Peyer's patch (tissue), 4 donors: Measurements from ENCODE around the gene LRRN2. TPM values are rescaled to one million over a fixed set of nuclear protein-coding genes. Genes with fewer than 3 reads are reported as not detected.
A peak's percentile ranks its signal among the peaks of the same experiment; 100 is the strongest.

Experiments used
- DNase-seq, 3 donors: peaks; one replicate each; pipeline ENCODE4 v3.0.0-alpha.2; 2017 to 2019
- H3K27ac ChIP-seq, 4 donors: fragments of 200-600 bp; sonication (generic); one replicate each; pipeline ENCODE4 v1.5.1; 2016 to 2019
- H3K27me3 ChIP-seq, 2 donors: fragments of 200-600 bp; sonication (generic); one replicate each; pipeline ENCODE4 v1.5.1; 2019
- H3K36me3 ChIP-seq, 3 donors: fragments of 200-600 bp; sonication (generic); one replicate each; pipeline ENCODE4 v1.5.1; 2016 to 2019
- H3K4me1 ChIP-seq, 4 donors: fragments of 200-600 bp; sonication (generic); one replicate each; pipeline ENCODE4 v1.5.1; 2016 to 2019
- H3K4me3 ChIP-seq, 4 donors: fragments of 200-600 bp; sonication (generic); 1 replicate in 3 of 4; 2 replicates in 1 of 4; pipeline ENCODE4 v1.5.1; 2016 to 2019; ENCODE audit warnings: mild to moderate bottlenecking in 1 of 4
- H3K9me3 ChIP-seq, 4 donors: fragments of 200-600 bp; sonication (generic); one replicate each; pipeline ENCODE4 v1.5.1; 2016 to 2019; ENCODE audit warnings: mild to moderate bottlenecking in 1 of 4
- POLR2A ChIP-seq, 2 donors: fragments of 450-650 bp; IDR thresholded peaks; one replicate each; pipeline ENCODE4 v1.5.1; 2017; ENCODE audit warnings: antibody characterized with exemption in 2 of 2, mild to moderate bottlenecking in 2 of 2, moderate library complexity in 2 of 2
- total RNA-seq, 4 donors: library from RNA; depleted of rRNA; stranded (reverse); fragments of >200 nt; gene quantifications; one replicate each; pipeline ENCODE4 v1.1.0, GENCODE V29; 2016
- TF ChIP-seq, protein P1 (sequence below), 6 experiments: fragments of 450-650 bp in 4 of 6; fragments of 200-600 bp in 2 of 6; sonication (generic) in 1 of 6; IDR thresholded peaks; one replicate each; pipeline ENCODE4 v1.5.1; 2017 to 2019; ENCODE audit warnings: antibody characterized with exemption in 6 of 6, mild to moderate bottlenecking in 3 of 6, moderate library complexity in 1 of 6

The LRRN2 gene
- total RNA-seq, 4 donors from 2014 or later: 0.66 to 1.6 (median 0.70) TPM; not detected in 1

DNA sequence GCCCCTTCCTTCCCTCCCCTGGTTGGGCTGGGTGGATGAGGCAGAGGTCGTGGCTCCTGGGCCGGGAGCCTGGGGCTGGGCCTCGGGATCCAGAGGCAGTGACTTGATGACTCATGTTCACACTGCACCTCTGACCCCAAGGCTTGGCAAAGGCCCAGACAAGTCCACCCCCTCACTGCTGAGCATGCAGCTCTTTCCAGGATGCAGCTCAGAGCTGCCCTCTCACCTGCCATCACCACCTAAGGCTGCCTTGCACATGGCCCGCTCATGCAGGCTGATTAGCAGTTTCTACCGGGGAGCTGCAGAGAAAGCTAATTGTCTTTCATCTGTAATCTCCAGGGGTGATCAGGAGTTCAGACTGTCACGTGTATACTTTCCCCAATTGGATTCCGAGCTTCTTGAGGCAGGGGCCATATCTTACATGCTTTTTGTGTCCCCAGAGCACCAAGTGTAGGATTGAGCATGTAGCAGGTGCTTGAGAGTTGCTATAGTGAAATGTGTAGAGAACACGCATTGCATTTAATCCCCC is 62.1 kb downstream of the LRRN2 start:
- H3K4me1 ChIP-seq: peaks cover 0 to 12% (median 0%) of the 10 kb centered on the region in 4 donors
- H3K4me3 ChIP-seq: no peak overlapping the region
- no peaks in the 10 kb centered on the region for H3K36me3 ChIP-seq
- no peaks in the 10 kb centered on the region for H3K9me3 ChIP-seq
- H3K27ac ChIP-seq: no peak overlapping the region
- TF ChIP-seq, protein P1, sequence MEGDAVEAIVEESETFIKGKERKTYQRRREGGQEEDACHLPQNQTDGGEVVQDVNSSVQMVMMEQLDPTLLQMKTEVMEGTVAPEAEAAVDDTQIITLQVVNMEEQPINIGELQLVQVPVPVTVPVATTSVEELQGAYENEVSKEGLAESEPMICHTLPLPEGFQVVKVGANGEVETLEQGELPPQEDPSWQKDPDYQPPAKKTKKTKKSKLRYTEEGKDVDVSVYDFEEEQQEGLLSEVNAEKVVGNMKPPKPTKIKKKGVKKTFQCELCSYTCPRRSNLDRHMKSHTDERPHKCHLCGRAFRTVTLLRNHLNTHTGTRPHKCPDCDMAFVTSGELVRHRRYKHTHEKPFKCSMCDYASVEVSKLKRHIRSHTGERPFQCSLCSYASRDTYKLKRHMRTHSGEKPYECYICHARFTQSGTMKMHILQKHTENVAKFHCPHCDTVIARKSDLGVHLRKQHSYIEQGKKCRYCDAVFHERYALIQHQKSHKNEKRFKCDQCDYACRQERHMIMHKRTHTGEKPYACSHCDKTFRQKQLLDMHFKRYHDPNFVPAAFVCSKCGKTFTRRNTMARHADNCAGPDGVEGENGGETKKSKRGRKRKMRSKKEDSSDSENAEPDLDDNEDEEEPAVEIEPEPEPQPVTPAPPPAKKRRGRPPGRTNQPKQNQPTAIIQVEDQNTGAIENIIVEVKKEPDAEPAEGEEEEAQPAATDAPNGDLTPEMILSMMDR (IDR thresholded peaks at IDR 0.05): no peak
- no peak for TF ChIP-seq POLR2A (IDR thresholded peaks at IDR 0.05)
- peak in 2 of 3 donors; percentile 77 to 82 for DNase-seq
- no peaks in the 10 kb centered on the region for H3K27me3 ChIP-seq

DNA sequence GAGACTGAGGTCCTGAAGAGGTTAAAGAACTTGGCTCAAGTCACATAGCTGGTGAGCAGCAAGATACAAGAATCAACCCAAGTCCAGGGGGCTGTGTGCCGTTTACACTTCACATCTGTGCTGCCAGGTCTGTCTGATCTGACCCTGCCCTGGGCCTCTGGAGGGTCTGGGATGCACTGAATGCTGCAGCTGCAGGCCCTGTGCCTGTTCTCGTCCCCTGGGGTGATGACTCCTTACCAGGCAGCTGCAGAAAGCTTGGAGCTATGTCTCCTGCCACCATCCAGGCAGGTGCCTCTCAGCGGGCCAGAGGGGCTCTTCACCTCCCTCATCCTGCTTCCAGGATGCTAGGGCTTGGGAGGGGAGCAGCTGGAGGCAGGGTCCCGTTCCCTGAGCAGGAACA is 63.5 kb downstream of the LRRN2 start:
- no peak overlapping the region for H3K27ac ChIP-seq
- TF ChIP-seq, protein P1 (IDR thresholded peaks at IDR 0.05): no peak
- TF ChIP-seq POLR2A (IDR thresholded peaks at IDR 0.05): no peak
- no peak for DNase-seq
- peaks cover 0 to 12% (median 0%) of the 10 kb centered on the region in 4 donors for H3K4me1 ChIP-seq
- H3K9me3 ChIP-seq: no peaks in the 10 kb centered on the region
- H3K27me3 ChIP-seq: no peaks in the 10 kb centered on the region
- no peak overlapping the region for H3K4me3 ChIP-seq
- H3K36me3 ChIP-seq: no peaks in the 10 kb centered on the region

DNA sequence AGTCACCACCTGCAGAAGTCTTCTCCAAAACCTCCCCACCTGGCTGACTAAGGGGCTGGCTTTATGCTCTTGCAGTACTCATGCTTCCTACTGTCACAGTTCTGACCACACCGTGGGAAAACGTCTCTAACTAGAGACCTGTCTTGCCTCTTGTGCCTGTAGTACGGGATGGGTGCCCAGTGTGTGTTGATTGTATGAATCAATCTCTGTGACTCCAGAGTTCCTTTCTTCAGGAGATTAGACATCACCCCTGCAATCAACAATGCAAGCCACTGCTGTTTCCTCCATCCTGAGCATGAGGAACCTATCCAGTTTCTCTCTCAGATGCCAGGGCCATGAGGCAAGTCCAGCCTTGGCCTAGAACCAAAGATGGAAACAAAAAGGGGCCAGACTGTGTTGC is 64.1 kb downstream of the LRRN2 start:
- peaks cover 0 to 12% (median 0%) of the 10 kb centered on the region in 4 donors for H3K4me1 ChIP-seq
- no peak overlapping the region for H3K4me3 ChIP-seq
- no peak for DNase-seq
- TF ChIP-seq, protein P1 (IDR thresholded peaks at IDR 0.05): no peak
- no peak for TF ChIP-seq POLR2A (IDR thresholded peaks at IDR 0.05)
- H3K9me3 ChIP-seq: no peaks in the 10 kb centered on the region
- no peaks in the 10 kb centered on the region for H3K27me3 ChIP-seq
- H3K36me3 ChIP-seq: no peaks in the 10 kb centered on the region
- H3K27ac ChIP-seq: no peak overlapping the region

DNA sequence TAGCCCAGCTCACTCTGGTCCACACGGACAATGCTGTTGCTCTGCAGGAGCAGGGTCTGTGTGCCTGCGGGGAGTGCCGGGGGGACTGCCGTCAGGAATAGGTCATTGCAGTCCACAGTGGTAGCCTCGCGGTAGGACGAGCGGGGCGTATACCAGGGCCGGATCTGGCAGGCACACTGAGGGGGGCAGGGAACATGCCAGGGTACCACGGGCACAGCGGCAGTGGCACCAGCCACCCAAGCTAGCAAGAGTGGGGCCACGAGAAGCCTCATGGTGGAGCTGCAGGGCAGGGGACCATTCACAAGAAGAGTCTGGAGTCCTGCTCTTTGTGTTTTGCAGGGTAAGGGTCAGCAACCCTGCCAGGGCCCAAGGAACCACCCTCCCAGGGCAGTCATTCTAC is 65.8 kb downstream of the LRRN2 start:
- Histone ChIP-seq H3K4me1 (peaks cover 0 to 12% (median 0%) of the 10 kb centered on the region in 4 donors), H3K9me3 (no peaks in the 10 kb centered on the region), H3K36me3 (no peaks in the 10 kb centered on the region), H3K4me3 (no peak overlapping the region), H3K27ac (no peak overlapping the region), H3K27me3 (no peaks in the 10 kb centered on the region)
- DNase-seq: no peak
- TF ChIP-seq POLR2A (IDR thresholded peaks at IDR 0.05): no peak
- TF ChIP-seq, protein P1 (IDR thresholded peaks at IDR 0.05): peak in 2 of 6 experiments; percentile 9 to 17

GRCh38 chr1:204618148-204618760 is 67.3 kb downstream of the LRRN2 start:
- H3K4me3 ChIP-seq: no peak overlapping the region
- no peak overlapping the region for H3K27ac ChIP-seq

More at GRCh38 chr1:204618148-204618760, 67.3 kb downstream of the LRRN2 start:
- no peaks in the 10 kb centered on the region for H3K36me3 ChIP-seq
- H3K9me3 ChIP-seq: no peaks in the 10 kb centered on the region
- DNase-seq: no peak
- H3K27me3 ChIP-seq: no peaks in the 10 kb centered on the region
- H3K4me1 ChIP-seq: peaks cover 0 to 3% (median 0%) of the 10 kb centered on the region in 4 donors
- TF ChIP-seq, protein P1 (IDR thresholded peaks at IDR 0.05): no peak
- no peak for TF ChIP-seq POLR2A (IDR thresholded peaks at IDR 0.05)
